MM.1S (cell line): ENCODE data around the gene NUDT15.
"Not testable (repeated sequence)": the region's sequence is repeated elsewhere in the genome, so short reads cannot be mapped to it uniquely, and the experiment has no call there.

Experiments used
- DNase-seq: peaks from one replicate; pipeline ENCODE4 v3.0.0-alpha.2; 2015
- H2AFZ ChIP-seq: fragments of 300-600 bp; sonication (generic); 2 replicates; pipeline ENCODE4 v1.6.0; 2016; ENCODE audit warnings: antibody characterized with exemption, low read length
- H3F3A ChIP-seq: fragments of 300-600 bp; sonication (generic); 2 replicates; pipeline ENCODE4 v1.6.1; 2016; ENCODE audit warnings: mild to moderate bottlenecking, antibody characterized with exemption, low read length, moderate library complexity, mixed read lengths; ENCODE audit not compliant: insufficient read depth
- H3K27ac ChIP-seq: fragments of 300-600 bp; sonication (generic); 2 replicates; pipeline ENCODE4 v1.5.1; 2016; ENCODE audit warnings: mild to moderate bottlenecking, low read length
- H3K27me3 ChIP-seq: fragments of 300-600 bp; sonication (generic); replicated peaks from 2 replicates; pipeline ENCODE4 v1.6.0; 2016; ENCODE audit warnings: low read length; ENCODE audit not compliant: insufficient read depth
- H3K36me3 ChIP-seq: fragments of 300-600 bp; sonication (generic); replicated peaks from 2 replicates; pipeline ENCODE4 v1.6.1; 2016; ENCODE audit warnings: mild to moderate bottlenecking, low read length, mixed read lengths; ENCODE audit not compliant: insufficient read depth
- H3K4me1 ChIP-seq: fragments of 300-600 bp; sonication (generic); 2 replicates; pipeline ENCODE4 v1.6.1; 2016; ENCODE audit warnings: low read length, mixed read lengths
- H3K4me2 ChIP-seq: fragments of 300-600 bp; sonication (generic); 2 replicates; pipeline ENCODE4 v1.6.0; 2016; ENCODE audit warnings: low read depth, low read length
- H3K4me3 ChIP-seq: fragments of 300-600 bp; sonication (generic); 2 replicates; pipeline ENCODE4 v1.5.1; 2016; ENCODE audit warnings: low read length, mixed read lengths
- H3K79me2 ChIP-seq: fragments of 300-600 bp; sonication (generic); 2 replicates; pipeline ENCODE4 v1.6.1; 2016; ENCODE audit warnings: mixed run types, low read length, mixed read lengths
- H3K9ac ChIP-seq: fragments of 300-600 bp; sonication (generic); 2 replicates; pipeline ENCODE4 v1.6.1; 2016; ENCODE audit warnings: low read length, mixed read lengths
- H3K9me2 ChIP-seq: fragments of 300-600 bp; sonication (generic); replicated peaks from 2 replicates; pipeline ENCODE4 v1.6.1; 2016; ENCODE audit warnings: mild to moderate bottlenecking, low read length, mixed read lengths; ENCODE audit not compliant: insufficient read depth
- H3K9me3 ChIP-seq: fragments of 300-600 bp; sonication (generic); replicated peaks from 2 replicates; pipeline ENCODE4 v1.6.1; 2016; ENCODE audit warnings: mild to moderate bottlenecking, low read length, mixed read lengths; ENCODE audit not compliant: insufficient read depth
- H4K20me1 ChIP-seq: fragments of 300-600 bp; sonication (generic); 2 replicates; pipeline ENCODE4 v1.6.1; 2016; ENCODE audit warnings: mild to moderate bottlenecking, low read length, moderate library complexity, mixed read lengths; ENCODE audit not compliant: insufficient read depth
- CTCF ChIP-seq: fragments of 300-600 bp; sonication (generic); IDR thresholded peaks from 2 replicates; pipeline ENCODE4 v1.5.1; 2016; ENCODE audit warnings: antibody characterized with exemption, low read length, mixed read lengths
- EZH2 ChIP-seq: fragments of 300-600 bp; sonication (generic); optimal IDR thresholded peaks from 2 replicates; pipeline ENCODE3; 2017; ENCODE audit warnings: low read depth, mild to moderate bottlenecking, antibody characterized with exemption, low read length, mixed read lengths
- EZH2phosphoT487 ChIP-seq: fragments of 300-600 bp; sonication (generic); IDR thresholded peaks from 2 replicates; pipeline ENCODE4 v1.6.1; 2018; ENCODE audit warnings: antibody characterized with exemption, low read length

Gene NUDT15

DNA sequence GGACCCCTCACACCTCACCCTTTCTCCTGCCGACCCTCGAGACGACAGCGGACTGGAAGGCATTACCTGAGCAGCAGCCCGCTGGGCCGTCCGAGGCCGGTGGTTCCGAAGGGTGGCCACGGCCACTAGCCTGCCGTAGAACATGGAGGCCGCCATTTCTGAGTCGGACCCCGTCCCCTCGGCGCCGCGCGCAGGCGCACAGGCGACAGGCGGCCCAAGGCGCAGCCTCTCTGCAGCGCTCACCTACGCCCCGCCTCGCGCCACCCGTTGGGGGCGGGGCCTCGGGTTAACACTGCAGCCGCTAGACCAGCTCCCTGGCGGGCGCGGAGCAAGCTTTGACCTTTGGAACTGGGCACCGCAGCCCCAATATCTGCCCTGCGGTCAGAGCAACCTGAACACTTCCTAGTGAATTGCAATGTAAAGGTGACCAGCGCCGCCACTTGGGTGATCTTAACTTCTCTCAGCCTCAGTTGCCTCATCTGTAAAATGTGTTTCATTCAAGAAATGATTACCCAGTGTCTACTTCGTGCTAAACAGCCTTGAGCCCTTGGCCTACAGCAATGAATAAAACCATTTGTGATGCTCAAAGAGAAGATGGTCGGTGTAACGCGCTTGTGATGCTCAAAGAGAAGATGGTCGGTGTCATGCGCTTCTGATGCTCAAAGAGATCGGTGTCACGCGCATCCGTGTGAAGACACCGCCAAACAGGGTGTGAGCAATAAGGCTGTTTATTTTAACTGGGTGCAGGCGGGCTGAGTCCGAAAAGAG is 36.2 kb upstream of the NUDT15 start, which contains the start of gene SUCLA2:
SUCLA2 (minus strand) TSS at position 160 of the 768 bp plus-strand sequence; CDS start at position 156, 4 bp downstream.
- no peaks in the 10 kb centered on the region for H3K9me2 ChIP-seq
- no peak for TF ChIP-seq EZH2phosphoT487
- TF ChIP-seq CTCF = no peak
- TF ChIP-seq EZH2 = no peak
- no peaks in the 10 kb centered on the region for H3K27me3 ChIP-seq
- DNase-seq = peak; percentile 84
- H3K36me3 ChIP-seq = no peaks in the 10 kb centered on the region
- H3K4me3 ChIP-seq = peak within 1 kb of the TSS; percentile 91
- H2AFZ ChIP-seq = peak within 1 kb of the TSS; percentile 75
- no peaks in the 10 kb centered on the region for H3K4me1 ChIP-seq
- H3K4me2 ChIP-seq = peak within 1 kb of the TSS; percentile 77
- no peaks in the 10 kb centered on the region for H3K9me3 ChIP-seq
- no peak within 1 kb of the TSS for H3K27ac ChIP-seq
- peaks cover 32% of the 10 kb centered on the region for H3K79me2 ChIP-seq
- H3F3A ChIP-seq = no peaks in the 10 kb centered on the region
- H3K9ac ChIP-seq = peak within 1 kb of the TSS; percentile 79
- no peaks in the 10 kb centered on the region for H4K20me1 ChIP-seq

DNA sequence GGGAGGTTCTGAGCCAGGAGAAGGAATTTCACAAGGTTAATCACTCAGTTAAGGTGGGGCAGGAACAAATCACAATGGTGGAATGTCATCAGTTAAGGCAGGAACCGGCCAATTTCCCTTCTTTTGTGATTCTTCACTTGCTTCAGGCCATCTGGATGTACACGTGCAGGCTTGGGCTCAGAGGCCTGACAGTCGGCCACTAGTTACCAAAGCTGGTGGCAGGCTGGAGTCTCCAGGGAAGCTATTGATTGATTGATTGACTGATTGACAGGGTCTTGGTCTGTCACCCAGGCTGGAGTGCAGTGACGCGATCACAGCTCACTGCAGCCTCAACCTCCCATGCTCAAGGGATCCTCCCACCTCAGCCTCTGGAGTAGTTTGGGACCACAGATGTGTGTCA is 35.5 kb upstream of the NUDT15 start:
- DNase-seq = not testable (repeated sequence)

GRCh38 chr13:48004201-48004600 is 33.3 kb upstream of the NUDT15 start:
- Histone ChIP-seq H3K79me2 (peaks cover 16% of the 10 kb centered on the region), H3K9ac (no peak overlapping the region), H3K36me3 (no peaks in the 10 kb centered on the region), H3K9me3 (no peaks in the 10 kb centered on the region), H2AFZ (no peak overlapping the region), H3K27ac (no peak overlapping the region), H3K9me2 (no peaks in the 10 kb centered on the region), H3K4me1 (no peaks in the 10 kb centered on the region), H3K4me3 (no peak overlapping the region), H3K27me3 (no peaks in the 10 kb centered on the region), H4K20me1 (no peaks in the 10 kb centered on the region), H3K4me2 (no peak overlapping the region), H3F3A (no peaks in the 10 kb centered on the region)
- no peak for TF ChIP-seq EZH2
- no peak for TF ChIP-seq EZH2phosphoT487
- no peak for TF ChIP-seq CTCF
- no peak for DNase-seq

More for the DNA sequence above, 35.5 kb upstream of the NUDT15 start:
- not testable (repeated sequence) for H3K9me2 ChIP-seq, H4K20me1 ChIP-seq, H3K27ac ChIP-seq, H3K9ac ChIP-seq, H3K4me2 ChIP-seq, H3K27me3 ChIP-seq, H3K9me3 ChIP-seq, H3F3A ChIP-seq, H3K4me1 ChIP-seq, H3K36me3 ChIP-seq, H3K4me3 ChIP-seq, H2AFZ ChIP-seq
- H3K79me2 ChIP-seq = peaks cover 32% of the 10 kb centered on the region

- Histone ChIP-seq H4K20me1 (no peaks in the 10 kb centered on the region), H3K27ac (no peak overlapping the region), H3K4me1 (no peaks in the 10 kb centered on the region), H3K36me3 (no peaks in the 10 kb centered on the region), H3F3A (no peaks in the 10 kb centered on the region), H3K9me3 (no peaks in the 10 kb centered on the region), H3K9ac (no peak overlapping the region), H3K9me2 (no peaks in the 10 kb centered on the region), H3K79me2 (no peaks in the 10 kb centered on the region), H3K4me3 (no peak overlapping the region), H3K27me3 (no peaks in the 10 kb centered on the region), H3K4me2 (no peak overlapping the region), H2AFZ (no peak overlapping the region)
- DNase-seq = no peak
- no peak for TF ChIP-seq CTCF
- no peak for TF ChIP-seq EZH2phosphoT487
- no peak for TF ChIP-seq EZH2
Measured at GRCh38 chr13:48006396-48006795, 31.1 kb upstream of the NUDT15 start.
